HCT116 (cell line): ENCODE measurements around the gene MAP7.

Experiments
- CTCF ChIP-seq, 3 experiments: fragments of 200-600 bp in 1 of 3; sonication (generic) in 1 of 3; IDR thresholded peaks in 2 of 3; conservative IDR thresholded peaks in 1 of 3; 2 replicates each; pipeline ENCODE4 v1.5.1; 2012 to 2017; ENCODE audit warnings: low read depth in 2 of 3, low read length in 2 of 3, antibody characterized with exemption in 1 of 3, borderline replicate concordance in 1 of 3, control low read depth in 1 of 3, mild to moderate bottlenecking in 1 of 3, mixed read lengths in 1 of 3, mixed run types in 1 of 3, moderate library complexity in 1 of 3; ENCODE audit not compliant: insufficient read depth in 1 of 3
- YY1 ChIP-seq: IDR thresholded peaks from 2 replicates; pipeline ENCODE4 v1.6.1; 2011; ENCODE audit warnings: low read length, low read depth, moderate library complexity, mild to moderate bottlenecking; ENCODE audit not compliant: insufficient replicate concordance; ENCODE audit errors: extremely low read depth

GRCh38 chr6:136360783-136361182 is 189.4 kb downstream of the MAP7 start:
- no peak for TF ChIP-seq CTCF (IDR thresholded peaks at IDR 0.05 in 2 of 3, conservative IDR thresholded peaks at IDR 0.05 in 1 of 3; ENCODE audit: borderline replicate concordance in 1 of 3, insufficient read depth in 1 of 3, low read depth in 2 of 3, low read length in 2 of 3)
- no peak for TF ChIP-seq YY1
